ENCODE data around the gene GALNT17.

The GALNT17 gene

DNA sequence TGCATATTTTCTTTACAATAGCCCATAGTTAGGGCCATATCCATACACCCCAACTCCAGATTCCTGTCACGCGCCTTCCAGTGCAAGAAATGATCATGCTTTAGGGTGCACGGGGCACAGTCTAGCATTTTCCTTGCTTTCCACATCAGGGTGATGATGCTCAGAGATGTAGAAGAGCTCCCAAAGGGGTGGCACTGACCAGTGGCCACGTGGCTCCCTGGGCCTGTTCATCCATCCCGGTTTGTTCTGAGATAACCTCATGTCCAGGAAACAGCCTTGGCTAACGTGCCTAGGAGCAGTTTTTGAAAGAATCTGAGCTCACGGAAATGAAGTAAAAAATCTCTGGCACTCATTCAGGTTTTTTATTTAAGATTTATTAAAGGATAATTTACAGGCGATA, 139.3 kb downstream of the GALNT17 start:
- H3K4me3 ChIP-seq (ENCODE audit: low read depth, low read length): no peak overlapping the region
- H3K9me3 ChIP-seq (ENCODE audit: insufficient read depth, low read depth, low read length): peaks cover 1% of the 10 kb centered on the region
- H4K91ac ChIP-seq (ENCODE audit: low read depth, low read length): no peak overlapping the region
- DNase-seq: no peak
- no peak overlapping the region for H2AFZ ChIP-seq (ENCODE audit: insufficient read depth, low read length, poor library complexity)
- H2BK5ac ChIP-seq (ENCODE audit: low read depth, low read length, poor library complexity): no peak overlapping the region
- no peak overlapping the region for H3K18ac ChIP-seq (ENCODE audit: low read length)
- WGBS (ENCODE audit: extremely low coverage, insufficient coverage, insufficient read length): no CpG with 5 or more reads among the region's 8 CpGs
- no peak overlapping the region for H2BK120ac ChIP-seq (ENCODE audit: insufficient read depth, low read length, poor library complexity)
- no peak overlapping the region for H3K4ac ChIP-seq (ENCODE audit: low read depth, low read length)
- no peak overlapping the region for H2AK5ac ChIP-seq (ENCODE audit: low read length)
- H3K9ac ChIP-seq (ENCODE audit: low read length): no peak overlapping the region
- H3K23ac ChIP-seq (ENCODE audit: low read length): no peak overlapping the region
- no peaks in the 10 kb centered on the region for H3K4me1 ChIP-seq (ENCODE audit: control insufficient read depth in 1 of 2, insufficient read depth in 2 of 2, low read length in 2 of 2)
- no peaks in the 10 kb centered on the region for H3K36me3 ChIP-seq (ENCODE audit: control insufficient read depth in 1 of 2, insufficient read depth in 2 of 2, low read length in 2 of 2)
- no peaks in the 10 kb centered on the region for H3K79me2 ChIP-seq (ENCODE audit: control insufficient read depth, insufficient read depth, low read length, poor library complexity)
- no peak overlapping the region for H2BK12ac ChIP-seq (ENCODE audit: low read length)
- H3K4me2 ChIP-seq (ENCODE audit: low read length): no peak overlapping the region
- H4K12ac ChIP-seq (ENCODE audit: low read depth, low read length): no peak overlapping the region
- no peak overlapping the region for H3K14ac ChIP-seq (ENCODE audit: low read length)
- no peak overlapping the region for H3K27ac ChIP-seq (ENCODE audit: low read depth, low read length)
- no peaks in the 10 kb centered on the region for H3K79me1 ChIP-seq (ENCODE audit: low read length)
- no peaks in the 10 kb centered on the region for H3K27me3 ChIP-seq (ENCODE audit: insufficient read depth, low read length)
- H4K8ac ChIP-seq (ENCODE audit: low read depth, low read length): no peak overlapping the region

DNA sequence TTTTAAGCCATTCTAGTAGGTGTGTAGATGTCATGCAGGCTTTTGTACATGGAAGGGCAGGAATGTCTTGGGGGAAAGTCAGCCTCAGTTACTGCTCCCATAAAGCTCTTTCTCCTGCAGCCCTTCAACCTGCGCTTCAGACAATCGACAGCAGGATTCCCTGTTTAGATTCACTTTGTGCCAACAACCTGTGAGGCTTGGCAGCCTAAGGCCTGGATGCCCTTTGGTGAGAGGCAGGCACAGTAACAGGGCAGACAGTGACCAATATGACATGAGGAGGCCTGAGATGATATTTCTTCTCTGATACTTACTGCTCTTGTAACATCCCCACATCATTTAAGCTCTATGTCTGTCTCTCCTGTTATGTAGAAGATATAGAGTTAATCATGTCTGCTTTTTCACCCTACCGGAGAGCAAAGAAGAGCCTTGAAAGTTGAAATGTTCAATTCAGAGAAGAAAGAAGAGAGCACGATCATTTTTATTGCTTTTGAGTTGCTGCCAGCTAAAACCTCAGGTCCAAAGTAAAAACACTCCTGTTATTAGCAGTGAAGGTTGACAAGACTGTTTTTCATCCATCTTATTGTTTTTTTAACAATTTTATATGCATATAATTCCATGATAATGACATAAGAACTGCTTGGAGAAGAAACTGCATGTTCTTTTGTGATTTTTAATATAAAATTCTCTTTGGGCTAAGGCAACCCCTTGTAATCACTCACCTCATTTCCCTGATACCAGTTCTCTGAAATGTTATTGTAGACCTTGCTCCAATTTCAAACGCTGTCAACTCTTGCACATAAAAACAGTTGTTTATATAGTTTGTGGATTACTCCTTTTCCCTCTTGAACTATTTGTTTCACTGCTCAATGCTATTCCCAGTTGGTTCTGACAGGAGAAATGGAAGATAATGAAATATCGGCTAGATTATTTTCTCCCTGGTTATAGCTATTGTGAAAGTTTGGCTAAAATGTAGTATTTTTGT, 140.9 kb downstream of the GALNT17 start:
- Histone ChIP-seq H3K4me2 (ENCODE audit: low read length) (no peak overlapping the region), H3K36me3 (ENCODE audit: control insufficient read depth in 1 of 2, insufficient read depth in 2 of 2, low read length in 2 of 2) (no peaks in the 10 kb centered on the region), H3K79me1 (ENCODE audit: low read length) (no peaks in the 10 kb centered on the region), H2BK120ac (ENCODE audit: insufficient read depth, low read length, poor library complexity) (no peak overlapping the region), H3K9me3 (ENCODE audit: insufficient read depth, low read depth, low read length) (peaks cover 1% of the 10 kb centered on the region), H3K4ac (ENCODE audit: low read depth, low read length) (no peak overlapping the region), H2BK12ac (ENCODE audit: low read length) (no peak overlapping the region), H2AFZ (ENCODE audit: insufficient read depth, low read length, poor library complexity) (no peak overlapping the region), H3K18ac (ENCODE audit: low read length) (no peak overlapping the region), H2BK5ac (ENCODE audit: low read depth, low read length, poor library complexity) (no peak overlapping the region), H3K27ac (ENCODE audit: low read depth, low read length) (no peak overlapping the region), H4K8ac (ENCODE audit: low read depth, low read length) (no peak overlapping the region), H4K12ac (ENCODE audit: low read depth, low read length) (no peak overlapping the region), H3K4me3 (ENCODE audit: low read depth, low read length) (no peak overlapping the region), H2AK5ac (ENCODE audit: low read length) (no peak overlapping the region), H4K91ac (ENCODE audit: low read depth, low read length) (no peak overlapping the region), H3K4me1 (ENCODE audit: control insufficient read depth in 1 of 2, insufficient read depth in 2 of 2, low read length in 2 of 2) (no peaks in the 10 kb centered on the region), H3K9ac (ENCODE audit: low read length) (no peak overlapping the region), H3K27me3 (ENCODE audit: insufficient read depth, low read length) (no peaks in the 10 kb centered on the region), H3K79me2 (ENCODE audit: control insufficient read depth, insufficient read depth, low read length, poor library complexity) (no peaks in the 10 kb centered on the region), H3K23ac (ENCODE audit: low read length) (no peak overlapping the region), H3K14ac (ENCODE audit: low read length) (no peak overlapping the region)
- DNase-seq: no peak
- WGBS (ENCODE audit: extremely low coverage, insufficient coverage, insufficient read length): no CpG with 5 or more reads among the region's 6 CpGs

DNA sequence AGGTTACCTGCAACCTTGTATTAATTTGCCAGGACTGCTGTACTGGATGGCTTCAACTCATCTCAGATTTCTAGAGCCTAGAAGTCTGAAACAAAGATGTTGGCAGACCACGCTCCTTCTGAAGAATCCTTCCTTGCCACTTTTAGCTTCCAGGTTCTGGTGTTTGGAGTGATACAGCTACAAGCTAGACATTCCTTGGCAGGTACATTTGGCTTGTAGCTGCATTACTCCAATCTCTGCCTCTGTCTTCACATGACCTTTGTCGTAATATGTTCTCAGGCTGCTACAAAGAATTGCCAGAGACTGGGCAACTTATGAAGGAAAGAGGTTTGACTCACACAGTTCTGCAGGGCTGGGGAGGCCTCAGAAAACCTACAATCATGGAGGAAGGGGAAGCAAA, 146.3 kb downstream of the GALNT17 start:
- Histone ChIP-seq H2BK5ac (ENCODE audit: low read depth, low read length, poor library complexity) (no peak overlapping the region), H2AK5ac (ENCODE audit: low read length) (no peak overlapping the region), H3K4ac (ENCODE audit: low read depth, low read length) (no peak overlapping the region), H4K8ac (ENCODE audit: low read depth, low read length) (no peak overlapping the region), H3K4me2 (ENCODE audit: low read length) (no peak overlapping the region), H2BK120ac (ENCODE audit: insufficient read depth, low read length, poor library complexity) (no peak overlapping the region), H3K18ac (ENCODE audit: low read length) (no peak overlapping the region), H2BK12ac (ENCODE audit: low read length) (no peak overlapping the region), H3K4me3 (ENCODE audit: low read depth, low read length) (no peak overlapping the region), H3K79me2 (ENCODE audit: control insufficient read depth, insufficient read depth, low read length, poor library complexity) (no peaks in the 10 kb centered on the region), H3K14ac (ENCODE audit: low read length) (no peak overlapping the region), H2AFZ (ENCODE audit: insufficient read depth, low read length, poor library complexity) (no peak overlapping the region), H4K91ac (ENCODE audit: low read depth, low read length) (no peak overlapping the region), H3K4me1 (ENCODE audit: control insufficient read depth in 1 of 2, insufficient read depth in 2 of 2, low read length in 2 of 2) (no peaks in the 10 kb centered on the region), H3K9me3 (ENCODE audit: insufficient read depth, low read depth, low read length) (no peaks in the 10 kb centered on the region), H3K27me3 (ENCODE audit: insufficient read depth, low read length) (no peaks in the 10 kb centered on the region), H3K36me3 (ENCODE audit: control insufficient read depth in 1 of 2, insufficient read depth in 2 of 2, low read length in 2 of 2) (no peaks in the 10 kb centered on the region), H3K9ac (ENCODE audit: low read length) (no peak overlapping the region), H3K23ac (ENCODE audit: low read length) (no peak overlapping the region), H3K27ac (ENCODE audit: low read depth, low read length) (no peak overlapping the region), H3K79me1 (ENCODE audit: low read length) (no peaks in the 10 kb centered on the region), H4K12ac (ENCODE audit: low read depth, low read length) (no peak overlapping the region)
- no peak for DNase-seq
- WGBS (ENCODE audit: extremely low coverage, insufficient coverage, insufficient read length): no CpG with 5 or more reads among the region's 2 CpGs

DNA sequence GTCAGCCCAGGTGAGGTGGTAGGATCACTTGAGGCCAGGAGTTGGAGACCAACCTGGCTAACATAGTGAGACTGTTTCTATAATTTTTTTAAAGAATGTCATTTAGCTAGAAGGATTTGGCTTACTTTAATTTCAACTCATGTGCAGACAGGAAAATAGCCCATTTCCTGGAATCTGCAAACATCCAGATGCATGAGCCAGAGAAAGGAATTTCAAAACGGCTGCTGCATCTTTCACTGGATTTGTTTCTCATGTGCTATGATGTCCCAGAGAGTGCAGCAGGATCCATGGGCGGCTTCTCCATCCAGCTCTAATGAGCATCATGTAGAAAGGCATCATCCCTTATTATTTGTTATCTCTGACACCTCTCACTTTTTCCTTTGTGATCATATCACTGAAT, 149.3 kb downstream of the GALNT17 start:
- Histone ChIP-seq H3K23ac (ENCODE audit: low read length) (no peak overlapping the region), H2AK5ac (ENCODE audit: low read length) (no peak overlapping the region), H3K79me2 (ENCODE audit: control insufficient read depth, insufficient read depth, low read length, poor library complexity) (no peaks in the 10 kb centered on the region), H3K27ac (ENCODE audit: low read depth, low read length) (no peak overlapping the region), H3K9ac (ENCODE audit: low read length) (no peak overlapping the region), H2BK12ac (ENCODE audit: low read length) (no peak overlapping the region), H3K4ac (ENCODE audit: low read depth, low read length) (no peak overlapping the region), H3K36me3 (ENCODE audit: control insufficient read depth in 1 of 2, insufficient read depth in 2 of 2, low read length in 2 of 2) (no peaks in the 10 kb centered on the region), H4K12ac (ENCODE audit: low read depth, low read length) (no peak overlapping the region), H3K4me3 (ENCODE audit: low read depth, low read length) (no peak overlapping the region), H3K18ac (ENCODE audit: low read length) (no peak overlapping the region), H3K14ac (ENCODE audit: low read length) (no peak overlapping the region), H2BK5ac (ENCODE audit: low read depth, low read length, poor library complexity) (no peak overlapping the region), H3K27me3 (ENCODE audit: insufficient read depth, low read length) (no peaks in the 10 kb centered on the region), H4K8ac (ENCODE audit: low read depth, low read length) (no peak overlapping the region), H3K79me1 (ENCODE audit: low read length) (no peaks in the 10 kb centered on the region), H3K4me1 (ENCODE audit: control insufficient read depth in 1 of 2, insufficient read depth in 2 of 2, low read length in 2 of 2) (no peaks in the 10 kb centered on the region), H3K4me2 (ENCODE audit: low read length) (no peak overlapping the region), H2BK120ac (ENCODE audit: insufficient read depth, low read length, poor library complexity) (no peak overlapping the region), H2AFZ (ENCODE audit: insufficient read depth, low read length, poor library complexity) (no peak overlapping the region), H4K91ac (ENCODE audit: low read depth, low read length) (no peak overlapping the region), H3K9me3 (ENCODE audit: insufficient read depth, low read depth, low read length) (no peaks in the 10 kb centered on the region)
- DNase-seq: no peak
- no CpG with 5 or more reads among the region's 2 CpGs for WGBS (ENCODE audit: extremely low coverage, insufficient coverage, insufficient read length)
